ENCODE results near the gene SNRNP200. TPM values are rescaled to one million over a fixed set of nuclear protein-coding genes. Genes with fewer than 3 reads are reported as not detected.

The SNRNP200 gene
- total RNA-seq, 2 experiments from 2014 or later = 175 to 178 TPM

- peaks cover 36% of the 10 kb centered on the region for H3K4me1 Mint-ChIP-seq (ENCODE audit: low read depth)
- ChIA-PET CTCF (interaction anchor here (0.6 to 2.7 kb wide), 23 partner anchors 11 to 274 kb away, joined by 3 to 12 read pairs (median 4); partner anchors contain the start of genes ADRA2B, ASTL, NCAPH and SNRNP200), POLR2A (interaction anchor here (0.6 to 2.9 kb wide), 16 partner anchors 8 to 270 kb away, joined by 3 to 28 read pairs (median 4); partner anchors contain the start of genes ARID5A, DUSP2, NCAPH and STARD7)
- H3K27me3 Mint-ChIP-seq = no peaks in the 10 kb centered on the region
- ATAC-seq (peak; percentile 21), DNase-seq (peak; percentile 79)
- TF ChIP-seq, protein P1, sequence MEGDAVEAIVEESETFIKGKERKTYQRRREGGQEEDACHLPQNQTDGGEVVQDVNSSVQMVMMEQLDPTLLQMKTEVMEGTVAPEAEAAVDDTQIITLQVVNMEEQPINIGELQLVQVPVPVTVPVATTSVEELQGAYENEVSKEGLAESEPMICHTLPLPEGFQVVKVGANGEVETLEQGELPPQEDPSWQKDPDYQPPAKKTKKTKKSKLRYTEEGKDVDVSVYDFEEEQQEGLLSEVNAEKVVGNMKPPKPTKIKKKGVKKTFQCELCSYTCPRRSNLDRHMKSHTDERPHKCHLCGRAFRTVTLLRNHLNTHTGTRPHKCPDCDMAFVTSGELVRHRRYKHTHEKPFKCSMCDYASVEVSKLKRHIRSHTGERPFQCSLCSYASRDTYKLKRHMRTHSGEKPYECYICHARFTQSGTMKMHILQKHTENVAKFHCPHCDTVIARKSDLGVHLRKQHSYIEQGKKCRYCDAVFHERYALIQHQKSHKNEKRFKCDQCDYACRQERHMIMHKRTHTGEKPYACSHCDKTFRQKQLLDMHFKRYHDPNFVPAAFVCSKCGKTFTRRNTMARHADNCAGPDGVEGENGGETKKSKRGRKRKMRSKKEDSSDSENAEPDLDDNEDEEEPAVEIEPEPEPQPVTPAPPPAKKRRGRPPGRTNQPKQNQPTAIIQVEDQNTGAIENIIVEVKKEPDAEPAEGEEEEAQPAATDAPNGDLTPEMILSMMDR (IDR thresholded peaks at IDR 0.05) = peak; percentile 42
- intact Hi-C loops (cut with micrococcal nuclease) = no loop called here
- peak overlapping the region; percentile 91 for H3K27ac Mint-ChIP-seq
- peaks cover 47% of the 10 kb centered on the region for H3K36me3 Mint-ChIP-seq (ENCODE audit: low read depth)
- H3K9me3 Mint-ChIP-seq = no peaks in the 10 kb centered on the region
- peak overlapping the region; percentile 85 for H3K4me3 Mint-ChIP-seq
Observed at GRCh38 chr2:96267159-96267971, 38.0 kb downstream of the SNRNP200 start.

DNA sequence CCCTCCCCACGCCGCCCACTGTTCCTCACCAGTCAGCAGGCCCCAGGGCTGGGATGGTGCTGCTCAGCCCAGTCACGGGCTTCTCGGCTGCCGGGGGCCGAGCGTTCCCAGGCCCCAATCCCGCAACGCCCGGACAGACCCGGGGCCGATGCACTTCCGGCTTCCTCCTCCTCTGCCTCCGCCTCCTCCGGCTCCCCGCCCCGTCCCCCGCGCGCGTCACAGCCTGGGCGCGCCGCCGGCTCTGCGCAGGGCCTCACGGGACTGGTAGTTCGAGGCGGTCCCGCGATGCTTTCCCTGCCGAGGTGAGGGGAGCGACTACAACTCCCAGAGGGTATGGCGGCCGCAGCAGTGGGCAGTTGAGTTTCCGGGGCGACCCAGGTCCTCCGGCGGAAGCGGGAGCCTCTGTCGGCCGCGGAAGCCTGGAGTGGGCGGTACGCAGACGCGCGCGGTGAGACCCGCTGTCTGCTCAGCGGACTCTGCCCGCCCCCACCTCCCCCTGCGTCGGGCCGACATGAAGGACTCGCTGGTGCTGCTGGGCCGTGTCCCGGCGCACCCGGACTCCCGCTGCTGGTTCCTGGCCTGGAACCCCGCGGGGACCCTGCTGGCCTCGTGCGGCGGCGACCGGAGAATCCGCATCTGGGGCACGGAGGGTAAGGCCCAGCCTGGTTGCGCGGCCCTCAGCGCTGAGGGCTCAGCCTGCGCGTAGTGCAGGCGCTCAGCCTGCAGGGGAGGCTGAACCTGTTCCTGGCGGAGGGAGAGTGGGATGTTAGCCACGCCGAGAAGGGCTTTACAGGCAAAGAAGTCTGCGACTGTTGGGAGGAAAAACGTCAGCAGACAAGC lies 39.3 kb downstream of the SNRNP200 start, which contains the start of the genes CIAO1 and TMEM127:
Gene CIAO1 (plus strand): TSS at position 386 of the 840 bp plus-strand sequence. CDS start 126 bp downstream, at position 512.
Gene TMEM127 (minus strand): TSS at position 158 of the 840 bp plus-strand sequence. CDS start 616 bp downstream, outside the sequence.
- ATAC-seq (peak; percentile 95), DNase-seq (peak; percentile 99)
- Mint-ChIP-seq H3K36me3 (ENCODE audit: low read depth) (peaks cover 44% of the 10 kb centered on the region), H3K4me3 (peak within 1 kb of the TSS; percentile 85), H3K27me3 (no peaks in the 10 kb centered on the region), H3K9me3 (no peaks in the 10 kb centered on the region), H3K4me1 (ENCODE audit: low read depth) (peaks cover 45% of the 10 kb centered on the region), H3K27ac (peak within 1 kb of the TSS; percentile 94)
- ChIA-PET CTCF (interaction anchor here (0.8 to 2.7 kb wide), 19 partner anchors 10 to 243 kb away, joined by 3 to 12 read pairs (median 5); partner anchors contain the start of genes ADRA2B, ASTL, NCAPH and SNRNP200), POLR2A (interaction anchor here (0.6 to 2.9 kb wide), 10 partner anchors 15 to 271 kb away, joined by 3 to 28 read pairs (median 6); partner anchors contain the start of genes ARID5A, DUSP2, NCAPH and STARD7)
- intact Hi-C loops (cut with micrococcal nuclease) = no loop called here
- TF ChIP-seq, protein P1 (IDR thresholded peaks at IDR 0.05) = peak; percentile 18

DNA sequence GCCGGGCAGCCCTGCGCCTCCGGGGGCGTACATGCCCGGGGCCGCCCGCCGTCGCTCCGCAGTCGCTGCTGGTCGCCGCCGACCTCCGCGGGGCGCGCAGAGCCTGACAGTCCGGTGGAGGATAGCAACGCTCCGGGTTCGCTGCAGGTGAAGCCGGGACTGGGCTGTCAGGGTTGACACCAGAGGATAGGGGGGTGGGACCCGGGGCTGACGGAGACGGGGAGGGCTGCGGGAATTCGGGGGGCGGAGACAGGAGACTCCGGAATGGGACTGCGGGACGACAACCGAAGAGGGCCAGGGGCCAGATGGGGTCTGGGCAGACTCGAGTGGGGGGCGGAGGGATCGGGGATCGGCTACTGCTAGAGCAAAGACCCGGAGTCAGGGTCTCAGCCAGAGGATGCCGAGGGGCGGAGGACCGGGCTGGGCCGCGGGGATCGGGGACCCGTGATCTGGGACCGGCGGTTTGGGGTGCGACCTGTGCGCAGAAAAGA lies 40.0 kb downstream of the SNRNP200 start:
- Mint-ChIP-seq H3K4me1 (ENCODE audit: low read depth) (peaks cover 51% of the 10 kb centered on the region), H3K36me3 (ENCODE audit: low read depth) (peaks cover 40% of the 10 kb centered on the region), H3K27ac (peak overlapping the region; percentile 94), H3K9me3 (no peaks in the 10 kb centered on the region), H3K27me3 (no peaks in the 10 kb centered on the region), H3K4me3 (peak overlapping the region; percentile 85)
- DNase-seq (peak; percentile 45), ATAC-seq (peak; percentile 13)
- TF ChIP-seq, protein P1 (IDR thresholded peaks at IDR 0.05) = no peak
- intact Hi-C loops (cut with micrococcal nuclease) = no loop called here
- POLR2A ChIA-PET = interaction anchor here (1.4 to 2.9 kb wide), 2 partner anchors 19 to 56 kb away, joined by 3 to 9 read pairs; no protein-coding TSS in a partner anchor
- CTCF ChIA-PET = interaction anchor here (1.0 to 2.7 kb wide), 9 partner anchors 9 to 273 kb away, joined by 3 to 12 read pairs (median 7); partner anchors contain the start of gene STARD7

DNA sequence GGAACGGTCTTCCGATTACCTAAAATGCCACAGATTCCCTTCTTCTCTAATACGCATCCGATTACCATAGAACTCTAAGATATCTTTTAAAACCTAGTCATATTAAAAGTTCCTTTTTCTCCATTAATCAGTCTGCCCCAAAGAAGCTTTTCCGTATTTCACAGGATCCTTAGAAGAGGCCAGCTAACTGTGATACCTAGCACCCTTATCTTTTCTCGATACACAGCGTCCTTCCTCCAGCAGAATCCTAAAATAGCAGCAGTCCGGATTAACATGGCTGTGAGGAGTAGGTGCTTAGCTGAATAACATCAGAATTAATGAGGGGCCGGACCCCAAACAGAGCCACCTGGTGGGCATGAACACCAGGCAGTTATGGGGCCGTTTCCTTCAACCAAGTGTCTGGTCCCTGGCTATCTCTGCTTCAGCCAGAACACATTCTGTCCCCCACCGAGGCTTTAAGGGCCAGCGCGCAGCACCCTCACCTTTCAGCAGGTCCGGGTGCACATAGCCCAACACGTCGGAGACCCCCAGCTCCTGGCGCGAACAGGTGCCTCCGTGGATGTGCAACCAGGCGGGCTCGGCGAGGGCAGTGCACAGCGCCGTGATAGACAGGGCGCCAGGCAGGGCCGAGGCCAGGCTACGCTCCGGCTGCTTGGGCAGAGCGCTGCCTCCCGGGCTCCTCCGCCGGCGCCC lies 40.5 kb downstream of the SNRNP200 start:
- Mint-ChIP-seq H3K36me3 (ENCODE audit: low read depth) (peaks cover 38% of the 10 kb centered on the region), H3K4me1 (ENCODE audit: low read depth) (peaks cover 57% of the 10 kb centered on the region)

More for the DNA sequence above, 40.5 kb downstream of the SNRNP200 start:
- CTCF ChIA-PET = interaction anchor here (0.6 to 2.7 kb wide), 15 partner anchors 9 to 272 kb away, joined by 3 to 14 read pairs (median 6); partner anchors contain the start of genes ASTL and STARD7
- intact Hi-C loops (cut with micrococcal nuclease) = loop anchor here (5.0 kb wide), 1 partner anchor 128 kb away; the partner anchor contains the start of gene ASTL
- Mint-ChIP-seq H3K9me3 (no peaks in the 10 kb centered on the region), H3K27me3 (no peaks in the 10 kb centered on the region), H3K27ac (peak overlapping the region; percentile 82), H3K4me3 (peak overlapping the region; percentile 85)
- peak; percentile 1 for ATAC-seq
- peak; percentile 70 for DNase-seq
- POLR2A ChIA-PET = interaction anchor here (0.7 to 2.9 kb wide), 4 partner anchors 18 to 56 kb away, joined by 3 to 9 read pairs (median 4); partner anchors contain the start of genes SNRNP200 and STARD7
- TF ChIP-seq, protein P1 (IDR thresholded peaks at IDR 0.05) = peak; percentile 63
